Breast epithelium (tissue), 3 donors: ENCODE results near the gene ITPR3.

Experiments
- CTCF ChIP-seq, 3 donors: fragments of 450-650 bp; IDR thresholded peaks; one replicate each; pipeline ENCODE4 v1.5.1; 2016 to 2017; ENCODE audit warnings: antibody characterized with exemption in 3 of 3, mild to moderate bottlenecking in 3 of 3, moderate library complexity in 3 of 3
- POLR2A ChIP-seq: fragments of 450-650 bp; IDR thresholded peaks from one replicate; pipeline ENCODE4 v1.6.1; 2016; ENCODE audit warnings: antibody characterized with exemption, mild to moderate bottlenecking, moderate library complexity
- POLR2AphosphoS5 ChIP-seq, 3 donors: sonication (generic); formaldehyde crosslinking; IDR thresholded peaks; one replicate each; pipeline ENCODE4 v1.6.1; 2017; ENCODE audit warnings: antibody characterized with exemption in 3 of 3

- TF ChIP-seq CTCF (IDR thresholded peaks at IDR 0.05) (no peak), POLR2A (no peak), POLR2AphosphoS5 (IDR thresholded peaks at IDR 0.05) (no peak)
Observed at GRCh38 chr6:33593414-33593727, 27.8 kb upstream of the ITPR3 start.
